Activated CD4-positive, alpha-beta T cell treated with anti-CD3 and anti-CD28 coated beads, Interleukin-2, amount 10 ng/mL, durations not matched to agents 7 days and 5 days (primary cell): Measurements from ENCODE around the gene MGMT. TPM values are rescaled to one million over a fixed set of nuclear protein-coding genes. Genes with fewer than 3 reads are reported as not detected.

Experiments used
- CTCF ChIA-PET: fragments of 350-600 bp; sonication (Branson Sonifier 250); formaldehyde crosslinking; loops from one replicate; lab custom pipeline; 2021; ENCODE audit warnings: antibody characterized with exemption; lab: Charles Lee
- POLR2A ChIA-PET: fragments of 350-600 bp; sonication (Branson Sonifier 250); formaldehyde crosslinking; loops from one replicate; lab custom pipeline; 2021; ENCODE audit warnings: antibody characterized with exemption; lab: Charles Lee
- DNase-seq: peaks from one replicate; pipeline ENCODE4 v3.0.0-alpha.2; 2020
- H3K27ac Mint-ChIP-seq: one replicate; pipeline ENCODE4 v1.8.0; 2021; ENCODE audit warnings: mild to moderate bottlenecking, moderate library complexity, mixed read lengths
- H3K27me3 Mint-ChIP-seq: one replicate; pipeline ENCODE4 v1.8.0; 2021; ENCODE audit warnings: mixed read lengths
- H3K36me3 Mint-ChIP-seq: one replicate; pipeline ENCODE4 v1.8.0; 2021; ENCODE audit warnings: low read depth, mixed read lengths
- H3K4me1 Mint-ChIP-seq: one replicate; pipeline ENCODE4 v1.8.0; 2021; ENCODE audit warnings: mixed read lengths
- H3K4me3 Mint-ChIP-seq: one replicate; pipeline ENCODE4 v1.8.0; 2021; ENCODE audit warnings: mild to moderate bottlenecking, moderate library complexity, mixed read lengths
- H3K9me3 Mint-ChIP-seq: one replicate; pipeline ENCODE4 v1.8.0; 2021; ENCODE audit warnings: mixed read lengths
- total RNA-seq, 2 experiments: library from RNA; stranded (reverse); gene quantifications; one replicate each; pipeline ENCODE4 v1.2.3, GENCODE V29; 2021

The MGMT gene
- total RNA-seq, 2 experiments from 2014 or later, result 17.6 to 19.3 TPM

GRCh38 chr10:129741280-129741977, 274.4 kb downstream of the MGMT start:
- Mint-ChIP-seq H3K27ac (no peak overlapping the region), H3K27me3 (no peaks in the 10 kb centered on the region), H3K4me1 (no peaks in the 10 kb centered on the region), H3K9me3 (peaks cover 23% of the 10 kb centered on the region), H3K4me3 (no peak overlapping the region), H3K36me3 (peaks cover 2% of the 10 kb centered on the region)
- no peak for DNase-seq
- POLR2A ChIA-PET, result no interaction called here
- CTCF ChIA-PET, result no interaction called here

GRCh38 chr10:129741978-129742741, 275.1 kb downstream of the MGMT start:
- no peak overlapping the region for H3K4me3 Mint-ChIP-seq
- H3K36me3 Mint-ChIP-seq, result peaks cover 2% of the 10 kb centered on the region
- POLR2A ChIA-PET, result no interaction called here
- H3K4me1 Mint-ChIP-seq, result no peaks in the 10 kb centered on the region
- DNase-seq, result no peak
- H3K27me3 Mint-ChIP-seq, result no peaks in the 10 kb centered on the region
- peaks cover 23% of the 10 kb centered on the region for H3K9me3 Mint-ChIP-seq
- CTCF ChIA-PET, result no interaction called here
- no peak overlapping the region for H3K27ac Mint-ChIP-seq

GRCh38 chr10:129742742-129743550, 275.9 kb downstream of the MGMT start:
- ChIA-PET POLR2A (no interaction called here), CTCF (no interaction called here)
- H3K9me3 Mint-ChIP-seq, result peaks cover 23% of the 10 kb centered on the region
- no peak for DNase-seq
- peaks cover 2% of the 10 kb centered on the region for H3K36me3 Mint-ChIP-seq
- H3K4me1 Mint-ChIP-seq, result no peaks in the 10 kb centered on the region
- H3K27me3 Mint-ChIP-seq, result no peaks in the 10 kb centered on the region
- H3K27ac Mint-ChIP-seq, result no peak overlapping the region
- H3K4me3 Mint-ChIP-seq, result no peak overlapping the region

DNA sequence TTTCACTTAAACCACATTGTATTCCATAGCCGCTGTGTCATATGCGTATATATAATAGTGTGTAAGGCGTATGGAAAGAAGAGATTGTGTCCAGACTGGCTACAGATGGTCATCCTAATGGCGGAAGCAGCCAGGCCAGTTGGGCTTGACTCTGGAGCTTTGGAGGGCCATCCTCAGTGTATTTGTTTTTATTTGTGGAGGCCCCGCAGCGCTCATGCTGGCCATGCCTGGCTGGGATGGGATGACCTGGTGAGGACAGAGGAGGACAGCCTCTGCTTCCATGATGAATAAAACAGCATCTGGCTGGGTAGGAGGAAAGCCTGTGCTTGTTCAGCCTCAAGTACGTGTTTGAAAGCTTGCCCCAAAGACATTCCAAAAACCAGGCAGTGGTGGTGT, 276.7 kb downstream of the MGMT start:
- H3K36me3 Mint-ChIP-seq, result peaks cover 3% of the 10 kb centered on the region
- H3K9me3 Mint-ChIP-seq, result peaks cover 28% of the 10 kb centered on the region
- no peak overlapping the region for H3K4me3 Mint-ChIP-seq
- H3K27me3 Mint-ChIP-seq, result no peaks in the 10 kb centered on the region
- H3K27ac Mint-ChIP-seq, result no peak overlapping the region
- no peaks in the 10 kb centered on the region for H3K4me1 Mint-ChIP-seq
- ChIA-PET CTCF (no interaction called here), POLR2A (no interaction called here)
- no peak for DNase-seq

DNA sequence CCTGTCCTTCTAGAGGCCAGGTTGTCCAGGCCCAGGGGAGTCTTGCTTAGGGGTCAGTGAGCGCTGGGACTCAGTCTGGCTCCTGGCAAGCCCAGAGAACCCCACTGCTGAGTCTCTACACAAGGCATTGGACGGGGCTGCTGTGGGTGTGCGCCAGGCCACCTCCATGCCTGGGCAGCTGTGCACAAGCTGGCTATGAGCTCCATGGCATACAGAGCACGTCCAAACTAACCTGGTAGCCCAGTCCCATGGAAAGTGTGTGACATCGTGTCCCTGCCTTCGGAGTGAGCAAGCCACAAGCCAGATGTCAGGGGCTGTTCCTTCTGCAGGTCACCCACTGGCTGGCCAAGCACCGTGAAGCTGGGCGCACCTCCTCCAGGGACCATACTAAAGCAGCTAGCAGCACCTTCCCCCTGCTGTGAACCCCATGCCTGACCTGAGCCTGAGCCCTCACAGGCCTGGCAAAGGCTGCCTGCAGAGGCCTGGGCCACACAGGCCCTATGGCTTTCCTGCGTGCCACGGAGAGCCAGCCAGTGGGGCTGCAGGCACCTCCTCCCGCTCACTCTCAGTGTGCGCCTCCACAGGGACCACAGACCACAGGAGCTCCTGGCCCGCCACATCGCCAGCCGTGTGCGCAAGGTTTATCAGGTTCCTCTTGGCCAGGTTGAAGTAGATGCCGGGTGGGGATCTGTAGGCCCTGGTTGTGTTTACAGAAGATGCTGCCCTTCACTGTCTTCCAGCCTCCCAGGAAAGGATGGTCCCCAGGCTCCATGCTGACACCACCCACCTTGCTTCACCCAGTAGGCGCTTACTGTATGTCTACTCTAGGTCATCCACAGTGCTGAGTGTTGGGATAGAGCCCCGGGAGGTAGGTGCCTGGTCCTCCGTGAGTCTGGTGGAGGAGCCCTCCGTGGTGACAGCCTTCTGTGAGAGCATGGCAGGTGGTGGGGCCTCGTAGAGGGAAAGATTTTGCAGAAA, 277.4 kb downstream of the MGMT start:
- H3K4me1 Mint-ChIP-seq, result no peaks in the 10 kb centered on the region
- ChIA-PET POLR2A (no interaction called here), CTCF (no interaction called here)
- H3K36me3 Mint-ChIP-seq, result peaks cover 5% of the 10 kb centered on the region
- H3K9me3 Mint-ChIP-seq, result peaks cover 28% of the 10 kb centered on the region
- no peaks in the 10 kb centered on the region for H3K27me3 Mint-ChIP-seq
- no peak for DNase-seq
- no peak overlapping the region for H3K27ac Mint-ChIP-seq
- H3K4me3 Mint-ChIP-seq, result no peak overlapping the region

DNA sequence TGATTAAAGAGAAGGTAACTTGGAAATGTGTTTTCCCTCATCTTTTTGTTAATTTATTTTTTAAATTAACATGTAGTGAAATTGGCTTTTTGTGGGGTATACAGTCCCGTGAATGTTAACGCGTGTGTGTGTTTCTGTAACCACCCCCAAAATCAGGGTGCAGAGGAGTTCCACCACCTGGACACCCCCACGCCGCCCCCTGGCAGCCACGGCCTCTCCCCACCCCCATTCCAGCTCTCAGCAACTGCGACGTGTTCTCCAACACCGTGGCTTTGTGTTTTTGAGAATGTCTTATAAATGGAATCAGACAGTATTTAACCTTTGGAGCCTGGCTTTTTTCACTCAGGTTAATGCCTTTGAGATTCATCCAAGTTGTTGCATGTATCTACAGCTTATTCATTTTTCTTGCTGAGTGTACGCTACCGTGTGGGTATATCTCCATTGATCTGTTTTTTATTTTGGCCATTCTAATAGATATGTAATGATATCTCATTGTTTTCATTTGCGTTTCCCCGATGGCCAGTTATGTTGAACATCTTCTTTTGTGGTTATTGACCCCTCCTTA, 278.2 kb downstream of the MGMT start:
- Mint-ChIP-seq H3K27ac (no peak overlapping the region), H3K27me3 (no peaks in the 10 kb centered on the region), H3K36me3 (peaks cover 5% of the 10 kb centered on the region), H3K4me3 (no peak overlapping the region), H3K4me1 (no peaks in the 10 kb centered on the region), H3K9me3 (peaks cover 24% of the 10 kb centered on the region)
- ChIA-PET POLR2A (no interaction called here), CTCF (no interaction called here)
- DNase-seq, result no peak

GRCh38 chr10:129754211-129755050, 287.4 kb downstream of the MGMT start:
- H3K36me3 Mint-ChIP-seq, result no peaks in the 10 kb centered on the region
- ChIA-PET POLR2A (no interaction called here), CTCF (no interaction called here)
- H3K27me3 Mint-ChIP-seq, result no peaks in the 10 kb centered on the region
- H3K9me3 Mint-ChIP-seq, result peaks cover 9% of the 10 kb centered on the region
- peaks cover 12% of the 10 kb centered on the region for H3K4me1 Mint-ChIP-seq
- H3K4me3 Mint-ChIP-seq, result no peak overlapping the region
- H3K27ac Mint-ChIP-seq, result no peak overlapping the region
- DNase-seq, result no peak

DNA sequence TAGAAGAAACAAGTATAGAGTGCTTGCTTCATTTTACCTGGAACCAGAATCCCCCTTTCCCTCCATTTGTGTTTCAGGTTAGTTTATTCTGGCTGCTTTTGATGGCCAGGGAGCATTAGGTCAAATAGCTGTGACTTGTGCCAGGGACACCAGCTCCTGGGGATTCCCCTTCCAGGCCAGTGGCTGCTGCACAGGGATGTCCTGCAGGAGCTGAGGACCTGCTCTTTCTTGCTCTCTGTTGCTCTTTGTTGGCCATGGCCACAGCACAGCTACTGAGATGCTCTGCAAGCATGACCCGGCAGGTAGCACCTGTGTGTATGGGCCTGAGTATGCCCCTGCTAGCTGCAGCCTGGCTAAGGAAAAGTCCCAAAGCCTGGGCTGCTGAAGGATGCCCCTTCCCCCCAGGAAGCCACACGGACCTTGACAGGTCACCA, 288.1 kb downstream of the MGMT start:
- Mint-ChIP-seq H3K36me3 (no peaks in the 10 kb centered on the region), H3K27me3 (no peaks in the 10 kb centered on the region), H3K4me1 (peaks cover 12% of the 10 kb centered on the region), H3K9me3 (peaks cover 6% of the 10 kb centered on the region), H3K27ac (no peak overlapping the region), H3K4me3 (no peak overlapping the region)
- ChIA-PET POLR2A (no interaction called here), CTCF (no interaction called here)
- DNase-seq, result peak; percentile 3

- H3K4me3 Mint-ChIP-seq, result no peak overlapping the region
- ChIA-PET POLR2A (no interaction called here), CTCF (no interaction called here)
- H3K9me3 Mint-ChIP-seq, result peaks cover 5% of the 10 kb centered on the region
- peak; percentile 3 for DNase-seq
- H3K4me1 Mint-ChIP-seq, result peaks cover 12% of the 10 kb centered on the region
- H3K27me3 Mint-ChIP-seq, result no peaks in the 10 kb centered on the region
- no peaks in the 10 kb centered on the region for H3K36me3 Mint-ChIP-seq
- no peak overlapping the region for H3K27ac Mint-ChIP-seq
These were observed 288.6 kb downstream of the MGMT start for GRCh38 chr10:129755621-129756020.

- H3K27ac Mint-ChIP-seq, result peak overlapping the region; percentile 36
- peaks cover 12% of the 10 kb centered on the region for H3K4me1 Mint-ChIP-seq
- ChIA-PET CTCF (interaction anchor here (0.5 kb wide), 1 partner anchor 63 kb away, joined by 3 read pairs; no protein-coding TSS in a partner anchor), POLR2A (no interaction called here)
- H3K27me3 Mint-ChIP-seq, result no peaks in the 10 kb centered on the region
- no peaks in the 10 kb centered on the region for H3K36me3 Mint-ChIP-seq
- peaks cover 4% of the 10 kb centered on the region for H3K9me3 Mint-ChIP-seq
- peak overlapping the region; percentile 47 for H3K4me3 Mint-ChIP-seq
- DNase-seq, result peak; percentile 10
These were observed 290.2 kb downstream of the MGMT start for GRCh38 chr10:129756912-129757901.
